ENCODE data around the gene SLC25A45.

DNA sequence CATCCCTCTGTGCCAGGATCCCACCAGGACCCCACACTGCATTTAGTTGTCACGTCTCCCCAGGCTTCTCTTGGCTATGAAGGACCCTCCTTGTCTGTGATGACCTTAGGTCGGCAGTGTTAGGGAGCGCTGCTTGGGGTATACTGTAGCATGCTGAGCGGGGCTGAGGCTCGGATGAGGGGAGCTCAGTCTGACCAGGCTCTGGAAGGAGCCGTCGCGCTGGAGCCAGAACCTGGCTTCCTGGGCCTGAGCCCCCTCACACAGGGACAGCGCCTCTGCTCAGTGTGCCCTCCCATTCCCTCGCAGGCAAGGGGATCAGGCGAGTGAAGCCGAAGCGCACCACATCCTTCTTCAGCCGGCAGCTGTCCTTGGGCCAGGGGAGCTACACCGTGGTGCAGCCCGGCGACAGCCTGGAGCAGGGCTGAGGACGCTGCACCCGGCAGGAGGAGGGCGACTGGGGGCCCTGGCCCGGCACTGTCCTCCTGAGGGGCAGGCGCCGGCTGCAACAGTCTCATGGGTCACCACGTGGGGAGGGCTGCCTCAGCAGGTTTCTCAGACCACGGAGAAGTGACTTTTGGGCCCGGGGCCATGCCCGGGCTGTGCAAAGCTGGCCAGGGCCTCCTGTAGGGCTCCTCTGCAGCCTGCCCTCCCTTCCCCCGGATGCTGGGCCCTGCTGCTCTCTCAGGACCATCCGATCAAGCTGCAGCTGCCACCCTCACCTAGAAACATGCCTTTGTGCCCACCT, 28.7 kb upstream of the SLC25A45 start:
- TF ChIP-seq FOXM1 (IDR thresholded peaks at IDR 0.05; ENCODE audit: borderline replicate concordance) (no peak), FOXK2 (IDR thresholded peaks at IDR 0.05) (no peak), ELF4 (IDR thresholded peaks at IDR 0.05) (no peak)

All from HEK293T (cell line).